SKM-1 (cell line): Measurements from ENCODE around the gene RNF38.
A peak's percentile ranks its signal among the peaks of the same experiment; 100 is the strongest.
"Not testable (repeated sequence)": the region's sequence is repeated elsewhere in the genome, so short reads cannot be mapped to it uniquely, and the experiment has no call there.

Source experiments
- DNase-seq: peaks from one replicate; lab custom pipeline; 2025; ENCODE audit not compliant: unreplicated experiment; lab: John Stamatoyannopoulos, UW

Gene RNF38

DNA sequence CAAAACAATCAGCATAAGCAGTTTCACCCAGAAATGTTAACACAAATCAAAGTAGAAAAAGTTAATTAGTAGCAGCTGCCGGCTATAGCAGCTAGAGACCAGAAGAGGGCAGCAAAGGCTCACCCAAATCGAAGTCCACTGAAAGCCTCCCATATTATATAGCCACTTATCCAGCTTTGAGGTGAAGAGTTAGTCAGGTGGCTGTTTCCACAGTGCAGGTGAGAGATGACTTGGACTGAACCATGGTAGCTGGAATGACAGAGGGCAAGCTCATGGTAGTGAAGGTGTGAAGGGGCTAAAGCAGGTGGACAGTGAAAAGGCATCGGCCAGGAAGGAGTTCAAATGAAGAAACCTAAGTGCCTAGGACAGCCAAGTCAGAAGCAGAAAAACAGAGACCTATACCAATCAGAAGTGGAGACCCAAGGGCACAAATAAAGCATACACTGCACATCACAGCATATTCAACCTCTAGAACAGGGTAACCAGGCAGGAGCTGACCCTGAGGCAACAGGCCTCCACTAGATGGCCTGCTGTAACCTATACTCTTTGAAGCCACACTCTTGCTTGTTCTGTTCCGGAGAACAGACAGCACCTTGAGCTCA lies 7.2 kb upstream of the RNF38 start:
- peak; percentile 54 for DNase-seq

DNA sequence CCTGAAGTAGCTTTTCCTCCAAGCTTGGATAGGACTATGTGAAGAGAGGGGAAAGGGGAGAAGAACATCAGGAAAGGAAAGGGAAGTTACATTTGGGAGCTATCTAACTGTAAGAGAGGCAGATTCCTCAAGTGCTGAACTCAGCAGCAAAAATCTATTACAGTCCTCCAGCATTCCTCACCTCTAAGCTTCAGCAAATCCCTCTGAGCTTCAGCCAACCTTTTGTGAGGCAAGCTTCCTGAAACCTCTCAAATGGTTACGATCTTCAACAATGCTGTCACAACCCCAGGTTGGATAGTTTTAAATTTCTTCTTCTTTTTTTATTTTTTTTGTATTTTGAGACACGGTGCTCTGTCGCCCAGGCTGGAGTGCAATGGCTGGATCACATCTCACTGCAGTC lies 2.5 kb upstream of the RNF38 start:
- DNase-seq: no peak

DNA sequence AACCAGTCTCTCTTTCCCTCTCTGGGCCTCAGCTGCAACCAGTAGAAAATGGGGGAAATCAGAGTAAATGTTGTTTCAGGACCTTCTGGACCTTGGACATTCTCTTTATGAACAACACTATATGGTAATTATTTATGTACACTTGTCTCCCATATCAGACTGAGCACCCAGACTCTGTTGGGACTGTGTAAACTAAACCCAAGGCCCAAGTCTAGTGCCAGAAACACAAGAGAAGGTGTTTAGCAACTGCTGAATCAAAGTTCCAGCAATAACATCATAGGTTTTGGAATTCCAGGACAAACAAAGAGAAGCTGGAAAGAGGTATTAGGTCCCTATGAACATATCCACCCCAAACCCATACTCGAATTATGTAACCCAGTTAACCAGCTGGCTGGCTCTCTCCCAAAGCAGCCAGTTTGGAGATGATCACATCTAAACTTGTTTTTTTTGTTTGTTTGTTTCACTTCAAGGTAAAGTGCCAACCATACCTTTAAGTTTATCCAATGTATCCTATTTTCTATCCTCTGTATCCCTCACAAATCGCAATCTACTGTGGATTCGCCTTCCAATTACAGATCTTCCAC lies 1.9 kb upstream of the RNF38 start:
- no peak for DNase-seq

DNA sequence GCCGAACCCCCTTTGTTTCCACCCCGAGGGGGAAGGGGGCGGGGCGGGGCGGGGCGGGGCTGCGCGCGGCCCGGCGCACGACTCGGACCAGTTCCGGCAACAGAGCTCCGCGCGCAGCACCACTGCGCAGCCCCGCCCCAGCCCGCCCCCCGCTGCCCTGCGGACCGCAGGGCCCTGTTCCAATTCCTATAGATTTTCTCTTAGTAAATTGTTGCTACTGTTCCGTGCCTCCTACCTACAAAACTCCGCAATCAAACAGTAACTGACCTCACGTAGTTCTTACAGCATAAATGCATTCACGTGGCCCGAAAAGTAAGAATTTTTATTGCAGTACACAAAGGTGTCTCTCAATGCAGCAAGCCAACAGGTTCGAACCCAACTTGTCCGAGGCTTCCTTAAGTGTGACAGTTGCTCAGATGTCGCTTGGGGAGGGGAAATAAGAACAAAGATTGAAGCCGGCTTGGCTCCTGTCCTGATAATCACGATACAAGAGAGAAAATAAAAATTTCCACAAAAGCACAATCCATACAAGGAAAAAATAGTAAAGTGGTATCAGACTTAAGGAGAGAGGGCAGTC lies 1.2 kb upstream of the RNF38 start:
- DNase-seq: peak; percentile 40

DNA sequence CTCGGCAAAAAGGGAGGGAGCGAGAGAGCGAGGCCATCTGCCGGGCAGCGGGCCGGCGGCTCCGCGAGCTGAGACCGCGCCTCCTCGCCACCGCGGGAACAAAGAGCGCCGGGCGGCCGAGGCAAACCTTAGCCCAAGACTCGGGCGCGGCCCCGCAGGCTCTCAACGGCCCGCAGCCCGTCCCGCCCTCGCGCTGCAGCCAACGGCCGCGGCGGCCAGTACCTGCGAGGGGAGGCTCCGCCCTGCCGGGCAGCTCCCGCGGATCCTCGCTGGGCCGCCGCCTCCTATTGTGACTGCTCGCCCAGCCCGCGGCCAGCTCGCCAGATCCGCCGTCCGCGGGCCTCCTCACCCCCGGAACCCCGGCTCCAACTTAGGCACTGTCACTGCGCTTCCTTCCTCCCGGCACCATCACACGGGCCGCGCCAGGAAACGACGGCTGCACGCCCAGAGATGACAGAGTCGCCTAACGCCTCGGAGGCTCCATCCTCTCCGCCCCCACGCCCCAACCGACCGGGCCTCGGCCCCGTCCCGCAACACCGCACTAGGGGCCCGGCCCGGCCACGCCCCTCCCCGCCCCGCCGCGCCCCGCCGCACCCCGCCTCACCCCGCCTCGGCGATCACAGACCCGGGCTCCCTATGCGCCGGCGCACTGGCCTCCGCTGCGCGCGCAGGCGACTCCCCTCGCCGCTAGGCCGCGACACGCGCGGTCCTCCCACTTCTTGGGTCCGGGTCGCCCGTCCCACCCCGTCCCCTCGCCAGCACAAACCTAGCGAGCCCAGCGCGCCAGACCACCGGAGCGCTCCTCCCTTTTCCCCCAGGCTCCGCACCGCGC lies 479 bp upstream of the RNF38 start:
- peak; percentile 79 for DNase-seq

DNA sequence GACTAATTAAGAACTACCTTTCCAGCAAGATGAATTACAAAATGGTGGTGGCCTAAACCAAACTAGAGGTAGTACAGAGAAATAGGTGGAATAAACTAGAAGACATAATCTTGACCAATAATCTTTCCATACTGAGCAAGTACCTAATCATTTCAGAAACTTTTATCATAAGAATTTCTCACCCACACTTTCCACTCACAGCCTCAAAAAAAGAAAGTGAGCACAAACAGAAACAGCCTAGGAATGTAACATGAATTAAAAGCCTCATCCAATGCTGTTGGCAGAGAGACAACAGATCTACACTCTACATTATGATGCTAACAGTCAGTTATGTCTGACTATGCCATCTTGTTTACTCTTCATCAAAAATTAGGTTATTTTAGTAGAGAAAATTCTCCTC lies 1.3 kb downstream of the RNF38 start:
- DNase-seq: no peak

DNA sequence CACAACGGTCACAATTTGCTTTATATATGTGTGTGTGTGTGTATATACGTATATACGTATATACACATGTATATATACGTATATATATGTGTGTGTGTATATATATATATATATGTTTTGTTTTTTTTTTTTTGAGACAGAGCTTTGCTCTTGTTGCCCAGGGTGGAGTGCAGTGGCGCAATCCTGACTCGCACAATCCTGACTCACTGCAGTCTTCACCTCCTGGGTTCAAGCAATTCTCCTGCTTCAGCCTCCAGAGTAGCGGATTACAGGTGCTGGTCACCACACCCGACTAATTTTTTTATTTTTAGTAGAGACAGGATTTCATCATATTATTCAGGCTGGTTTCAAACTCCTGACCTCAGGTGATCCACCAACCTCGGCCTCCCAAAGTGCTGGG lies 3.1 kb downstream of the RNF38 start:
- DNase-seq: no peak

DNA sequence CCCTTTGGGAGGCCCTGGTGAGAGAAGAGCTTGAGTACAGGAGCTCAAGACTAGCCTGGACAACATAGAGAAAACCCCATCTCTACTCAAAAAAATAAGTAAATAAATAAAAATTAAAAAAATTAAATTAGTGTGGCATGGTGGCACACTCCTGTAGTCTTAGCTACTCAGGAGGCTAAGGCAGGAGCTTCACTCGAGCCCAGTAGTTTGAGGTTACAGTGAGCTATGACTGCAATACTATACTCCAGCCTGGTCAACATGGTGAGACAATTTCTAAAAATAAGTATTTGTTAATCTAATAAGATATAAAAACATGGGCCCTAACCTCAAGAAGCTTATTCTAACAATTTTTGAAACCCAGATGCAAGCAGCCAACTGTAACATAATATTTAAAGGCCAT lies 7.6 kb downstream of the RNF38 start:
- DNase-seq: no peak

DNA sequence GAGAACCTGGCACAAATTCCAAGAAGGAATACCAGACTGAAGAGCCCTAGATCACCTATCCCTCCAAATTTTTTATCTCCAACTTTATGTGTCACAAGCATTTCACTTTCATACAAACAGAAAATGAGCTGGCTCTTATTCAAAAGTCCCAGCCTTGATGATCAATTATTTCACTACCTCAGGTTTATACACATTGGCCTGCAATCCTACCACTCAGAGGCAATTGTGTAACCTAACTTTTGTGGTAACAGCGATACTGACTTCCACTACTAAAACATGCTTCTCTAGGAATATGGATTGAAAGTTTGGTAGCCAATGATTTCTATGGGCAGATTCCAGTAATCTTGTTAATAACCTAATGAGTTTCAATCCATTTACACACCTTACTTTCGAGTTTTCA lies 10.5 kb downstream of the RNF38 start:
- no peak for DNase-seq

DNA sequence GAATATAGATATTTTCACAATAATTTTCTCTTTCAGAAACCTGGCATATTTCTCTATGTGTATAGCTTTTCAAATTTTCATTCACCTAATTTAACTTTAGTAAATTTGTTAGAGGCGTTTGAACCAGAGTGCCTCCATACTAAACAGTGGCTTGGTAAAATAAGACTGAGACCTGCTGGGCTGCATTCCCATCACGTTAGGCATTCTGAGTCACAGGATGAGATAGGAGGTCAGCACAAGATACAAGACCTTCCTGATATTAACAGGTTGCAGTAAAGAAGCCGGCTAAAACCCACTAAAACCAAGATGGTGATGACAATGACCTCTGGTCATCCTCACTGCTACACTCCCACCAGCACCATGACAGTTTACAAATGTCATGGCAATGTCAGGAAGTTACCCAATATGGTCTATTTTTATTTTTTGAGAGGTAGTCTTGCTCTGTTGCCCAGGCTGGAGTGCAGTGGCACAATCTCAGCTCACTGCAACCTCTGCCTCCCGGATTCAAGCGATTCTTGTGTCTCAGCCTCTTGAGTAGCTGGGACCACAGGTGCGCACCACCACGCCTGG lies 13.6 kb downstream of the RNF38 start:
- DNase-seq: not testable (repeated sequence)

DNA sequence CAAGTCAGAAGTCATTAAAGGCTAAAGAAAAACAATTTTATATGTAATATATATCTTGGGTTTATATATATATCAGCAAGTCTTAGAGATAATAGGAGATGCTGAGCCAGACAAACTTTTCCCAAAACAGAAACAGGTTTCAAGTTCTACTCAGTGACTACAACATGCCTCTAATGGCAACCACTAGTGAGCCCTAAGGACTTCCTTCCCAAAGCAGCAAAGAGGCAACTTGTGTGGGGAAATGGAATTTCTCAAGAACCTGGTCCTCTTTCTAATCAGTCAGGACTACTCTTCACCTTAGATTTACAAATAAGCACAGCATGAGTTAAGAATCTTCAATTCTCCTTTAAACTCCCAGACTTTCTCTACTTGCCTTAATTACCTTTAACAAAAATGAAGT lies 17.6 kb downstream of the RNF38 start:
- DNase-seq: no peak

DNA sequence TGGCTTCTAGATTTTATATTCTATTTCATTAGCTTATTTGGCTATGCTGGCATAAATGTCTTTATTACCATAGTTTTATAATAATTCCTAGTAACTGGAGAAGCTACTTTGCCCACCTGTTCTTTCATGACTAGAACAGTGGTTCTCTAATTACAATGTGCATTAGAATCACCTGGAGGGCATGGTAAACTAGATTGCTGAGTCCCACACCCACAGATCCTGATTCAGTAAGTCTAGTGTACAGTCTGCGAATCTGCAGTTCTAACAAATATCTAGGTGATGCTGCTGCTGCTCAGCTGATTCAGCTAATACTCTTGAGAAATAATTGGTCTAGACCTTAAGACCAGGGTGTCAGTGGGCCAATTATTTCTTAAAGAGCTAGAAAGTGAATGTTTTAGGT lies 35.5 kb downstream of the RNF38 start:
- DNase-seq: no peak

DNA sequence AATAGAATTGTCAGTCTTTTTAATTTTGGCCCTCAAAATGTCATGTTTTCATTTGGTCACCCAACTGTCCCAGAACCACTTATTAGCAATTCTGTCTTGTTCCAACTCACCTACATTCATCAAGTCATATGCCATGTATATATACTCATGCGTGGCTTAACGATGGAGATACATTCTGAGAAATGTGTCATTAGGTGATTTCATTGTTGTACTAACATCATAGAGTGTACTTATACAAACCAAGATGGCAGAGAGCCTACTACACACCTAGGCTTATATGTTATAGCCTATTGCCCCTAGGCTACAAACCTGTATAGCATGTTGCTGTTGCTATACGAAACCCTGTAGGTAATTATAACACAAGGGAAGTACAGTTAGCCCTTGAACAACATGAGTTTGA lies 36.6 kb downstream of the RNF38 start:
- DNase-seq: no peak

DNA sequence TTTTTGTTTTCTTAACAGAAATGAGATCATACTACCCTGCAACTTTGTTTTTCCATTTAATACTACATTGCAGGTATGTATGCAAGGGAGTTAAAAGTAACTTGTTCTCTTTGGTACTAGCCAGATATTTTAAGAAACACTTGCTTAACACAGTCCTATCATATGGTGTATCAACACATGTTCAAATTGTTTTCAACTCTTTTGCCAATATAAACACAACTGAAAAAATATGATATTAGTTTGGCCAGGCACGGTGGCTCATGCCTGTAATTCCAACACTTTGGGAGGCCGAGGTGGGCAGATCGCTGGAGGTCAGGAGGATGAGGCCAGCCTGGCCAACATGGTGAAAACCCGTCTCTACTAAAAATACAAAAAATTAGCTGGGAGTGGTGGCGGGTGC lies 41.6 kb downstream of the RNF38 start:
- no peak for DNase-seq

DNA sequence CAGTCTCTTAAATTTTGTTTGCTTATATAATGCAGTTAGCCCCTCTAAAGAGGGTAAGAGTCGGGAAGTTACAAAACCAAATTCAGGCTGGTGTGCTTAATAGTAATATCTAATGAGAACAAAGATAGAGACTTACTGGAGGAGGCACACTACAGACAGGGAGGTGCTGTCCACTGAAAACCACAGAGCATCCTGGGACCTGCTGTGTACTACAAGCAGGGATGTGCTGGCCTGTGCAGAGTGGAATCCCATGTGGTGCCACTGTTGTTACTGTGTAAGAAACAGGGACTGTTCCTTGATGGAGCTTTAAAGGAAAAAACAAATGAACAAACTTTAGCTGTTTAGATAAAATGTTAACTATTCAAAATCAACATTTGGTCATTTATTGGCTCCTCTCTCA lies 42.4 kb downstream of the RNF38 start:
- DNase-seq: no peak

DNA sequence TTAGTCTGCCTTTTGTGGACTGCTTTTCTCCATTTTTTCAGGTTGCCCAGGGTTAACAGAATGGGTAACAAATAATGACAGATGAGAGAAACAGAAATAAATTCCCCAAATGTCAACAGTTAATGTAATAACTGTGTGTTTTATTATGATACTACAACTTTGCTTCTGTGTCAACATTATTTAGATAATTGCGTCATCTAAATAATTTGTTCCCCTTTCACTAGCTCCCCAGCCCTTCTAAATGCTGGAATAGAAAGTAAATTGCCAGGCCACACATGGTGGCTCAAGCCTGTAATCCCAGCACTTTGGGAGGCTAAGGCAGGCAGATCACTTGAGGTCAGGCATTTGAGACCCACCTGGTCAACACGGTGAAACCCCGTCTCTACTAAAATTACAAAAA lies 53.5 kb downstream of the RNF38 start:
- no peak for DNase-seq

DNA sequence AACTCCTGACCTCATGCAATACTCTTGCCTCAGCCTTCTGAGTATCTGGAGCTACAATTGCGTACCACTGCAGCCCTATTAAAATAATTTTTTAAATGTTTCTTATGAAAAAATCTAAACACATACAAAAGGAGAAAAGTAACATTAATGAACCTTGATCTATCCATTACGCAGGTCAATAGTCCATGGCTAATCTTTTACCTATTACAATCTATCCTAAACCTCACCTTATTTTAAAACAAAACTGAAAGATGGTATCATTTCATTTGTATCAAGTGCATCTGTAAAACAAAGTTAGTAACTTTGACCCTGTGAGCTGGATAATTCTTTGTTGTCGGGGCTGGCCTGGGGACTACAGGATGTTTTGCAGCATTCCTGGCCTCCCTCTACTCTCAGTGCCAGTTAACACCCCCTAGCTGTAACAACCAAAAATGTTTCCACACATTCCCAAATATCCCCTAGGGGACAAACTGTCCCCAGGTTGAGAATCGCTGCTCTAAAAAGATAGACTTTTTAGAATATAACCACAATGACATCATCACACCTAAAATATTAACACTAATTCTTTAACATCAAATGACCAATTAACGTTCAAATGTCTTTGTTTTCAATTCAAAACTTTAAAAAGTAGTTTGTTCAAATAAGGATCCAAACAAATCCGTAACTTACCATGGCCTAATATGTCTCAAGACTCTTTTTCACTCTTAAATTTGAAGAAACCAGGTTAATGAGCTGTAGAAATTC lies 54.8 kb downstream of the RNF38 start:
- no peak for DNase-seq

DNA sequence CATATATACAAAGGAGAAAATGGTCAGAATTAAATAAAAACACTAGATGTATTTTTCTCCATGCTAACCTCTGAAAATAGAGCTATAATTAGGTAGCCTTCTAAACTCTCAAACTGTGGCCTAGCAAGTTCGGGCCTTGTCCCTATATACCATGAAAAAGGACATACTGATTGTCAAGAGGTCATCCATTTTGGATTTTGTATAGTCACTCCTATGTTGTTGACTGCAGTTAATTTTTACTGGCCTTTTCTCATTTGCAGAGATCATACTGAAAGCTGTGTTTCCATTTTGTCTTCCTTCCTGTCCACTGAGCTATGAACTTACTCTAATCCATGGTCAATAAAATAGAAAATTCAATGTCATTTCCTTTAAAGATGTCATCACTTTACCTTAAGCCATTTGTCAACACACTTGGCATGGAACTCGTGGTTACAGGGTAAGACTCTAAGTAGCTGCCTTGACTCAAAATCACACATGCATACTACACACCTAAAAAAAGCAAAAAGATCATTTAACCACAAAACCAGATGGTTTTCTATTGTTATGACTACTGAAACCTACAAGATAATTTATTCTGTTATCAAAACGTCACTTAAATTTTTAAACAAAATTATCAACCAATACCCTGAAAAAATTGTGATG lies 58.0 kb downstream of the RNF38 start:
- no peak for DNase-seq

DNA sequence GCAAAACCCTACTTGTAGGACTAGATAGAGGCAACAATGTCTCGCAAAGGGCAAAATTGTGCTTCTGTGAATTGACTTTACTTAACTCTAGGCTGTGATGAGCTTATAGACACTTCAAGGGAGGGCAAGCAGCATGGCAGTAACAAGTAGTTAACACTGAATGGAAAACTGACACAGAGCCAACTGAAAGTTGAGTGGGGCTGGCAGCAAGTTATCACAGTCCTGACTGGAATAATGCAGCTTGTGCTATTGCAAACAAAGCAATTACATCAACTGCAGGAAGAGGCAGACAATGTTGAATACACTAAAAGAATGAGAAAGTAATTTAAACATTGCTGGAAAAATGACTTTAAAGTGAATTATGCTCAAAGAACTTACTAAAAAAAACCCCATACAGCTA lies 62.2 kb downstream of the RNF38 start:
- DNase-seq: no peak

DNA sequence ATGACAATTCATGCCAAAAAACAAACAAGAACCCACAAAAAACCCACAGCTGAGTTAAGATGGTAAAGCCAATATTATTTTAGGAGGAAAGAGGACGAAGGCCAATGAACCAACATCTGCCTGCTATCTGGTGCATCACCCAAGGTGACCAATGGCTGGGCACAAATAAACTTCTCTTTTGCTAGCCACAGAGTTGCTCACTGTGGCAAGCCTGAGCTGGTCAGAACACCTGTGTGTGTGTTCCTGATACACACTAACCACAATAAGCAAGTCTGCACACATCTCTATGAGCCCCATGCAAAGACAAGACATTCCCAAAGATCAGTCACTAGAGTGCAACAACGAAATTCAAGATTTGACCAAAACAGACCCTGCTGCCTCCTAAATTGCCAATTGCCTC lies 63.1 kb downstream of the RNF38 start:
- DNase-seq: no peak
